Measurements from ENCODE around the gene MYO7A. TPM values are rescaled to one million over a fixed set of nuclear protein-coding genes. Genes with fewer than 3 reads are reported as not detected.
A peak's percentile ranks its signal among the peaks of the same experiment; 100 is the strongest.

MYO7A gene
- total RNA-seq: 0.27 TPM

DNA sequence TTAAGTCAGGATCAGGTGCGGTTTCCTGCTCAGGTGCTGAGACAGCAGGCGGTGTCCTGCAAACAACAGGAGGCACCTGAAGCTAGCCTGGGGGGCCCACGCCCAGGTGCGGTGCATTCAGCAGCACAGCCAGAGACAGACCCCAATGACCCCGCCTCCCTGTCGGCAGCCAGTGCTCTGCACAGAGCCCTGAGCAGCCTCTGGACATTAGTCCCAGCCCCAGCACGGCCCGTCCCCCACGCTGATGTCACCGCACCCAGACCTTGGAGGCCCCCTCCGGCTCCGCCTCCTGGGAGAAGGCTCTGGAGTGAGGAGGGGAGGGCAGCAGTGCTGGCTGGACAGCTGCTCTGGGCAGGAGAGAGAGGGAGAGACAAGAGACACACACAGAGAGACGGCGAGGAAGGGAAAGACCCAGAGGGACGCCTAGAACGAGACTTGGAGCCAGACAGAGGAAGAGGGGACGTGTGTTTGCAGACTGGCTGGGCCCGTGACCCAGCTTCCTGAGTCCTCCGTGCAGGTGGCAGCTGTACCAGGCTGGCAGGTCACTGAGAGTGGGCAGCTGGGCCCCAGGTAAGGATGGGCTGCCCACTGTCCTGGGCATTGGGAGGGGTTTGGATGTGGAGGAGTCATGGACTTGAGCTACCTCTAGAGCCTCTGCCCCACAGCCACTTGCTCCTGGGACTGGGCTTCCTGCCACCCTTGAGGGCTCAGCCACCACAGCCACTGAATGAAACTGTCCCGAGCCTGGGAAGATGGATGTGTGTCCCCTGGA, at the start of gene MYO7A:
TSS of gene MYO7A (plus strand) at position 327 of the 772 bp plus-strand sequence. CDS start 2,389 bp downstream, outside the sequence.
- no peak for DNase-seq (ENCODE audit: low read depth in 2 of 3, low spot score in 2 of 3)

DNA sequence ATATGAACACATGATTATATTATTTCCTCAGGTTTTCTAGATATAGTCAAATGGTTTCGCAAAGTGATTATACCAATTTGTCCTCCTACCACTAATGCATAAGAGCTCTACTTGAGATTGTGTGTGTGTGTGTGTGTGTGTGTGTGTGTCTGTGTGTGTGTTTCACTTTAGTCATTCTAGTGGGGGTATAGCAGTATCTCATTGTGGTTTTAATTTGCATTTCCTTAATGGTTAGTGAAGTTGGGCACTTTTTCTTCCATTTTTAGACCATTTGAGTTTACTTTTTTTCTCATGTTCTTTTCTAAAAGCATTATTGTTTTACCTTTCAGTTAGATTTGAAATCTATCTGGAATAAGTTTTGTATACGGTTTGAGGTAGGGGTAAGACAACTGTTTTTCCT, 48.4 kb upstream of the MYO7A start:
- no peak for DNase-seq (ENCODE audit: low read depth in 2 of 3, low spot score in 2 of 3)

GRCh38 chr11:77080643-77081210, 47.3 kb upstream of the MYO7A start:
- no peak for DNase-seq (ENCODE audit: low read depth in 2 of 3, low spot score in 2 of 3)

DNA sequence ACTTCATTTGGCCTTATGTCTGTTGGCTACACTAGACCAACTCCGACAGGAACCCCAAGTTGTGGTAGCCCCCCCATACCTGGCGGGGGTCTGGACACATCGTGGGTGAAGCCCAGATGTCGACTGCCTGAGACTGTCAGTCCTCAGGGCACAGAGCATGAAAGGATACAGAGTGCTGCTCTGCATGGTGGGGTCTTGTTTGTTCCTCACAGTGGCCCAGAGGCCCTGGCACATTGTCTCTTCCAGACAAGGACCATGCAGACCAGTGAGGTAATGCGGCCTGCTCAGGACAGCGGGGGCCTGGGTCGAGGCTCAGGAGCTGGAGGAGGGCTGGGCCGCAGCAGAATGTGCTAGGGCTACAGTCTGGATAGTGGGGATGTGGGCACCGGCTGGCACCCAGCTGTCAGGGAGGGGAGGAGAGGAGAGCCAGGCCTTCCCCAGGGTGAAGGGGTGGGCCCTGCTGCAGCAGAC, 46.6 kb upstream of the MYO7A start:
- no peak for DNase-seq (ENCODE audit: low read depth in 2 of 3, low spot score in 2 of 3)

DNA sequence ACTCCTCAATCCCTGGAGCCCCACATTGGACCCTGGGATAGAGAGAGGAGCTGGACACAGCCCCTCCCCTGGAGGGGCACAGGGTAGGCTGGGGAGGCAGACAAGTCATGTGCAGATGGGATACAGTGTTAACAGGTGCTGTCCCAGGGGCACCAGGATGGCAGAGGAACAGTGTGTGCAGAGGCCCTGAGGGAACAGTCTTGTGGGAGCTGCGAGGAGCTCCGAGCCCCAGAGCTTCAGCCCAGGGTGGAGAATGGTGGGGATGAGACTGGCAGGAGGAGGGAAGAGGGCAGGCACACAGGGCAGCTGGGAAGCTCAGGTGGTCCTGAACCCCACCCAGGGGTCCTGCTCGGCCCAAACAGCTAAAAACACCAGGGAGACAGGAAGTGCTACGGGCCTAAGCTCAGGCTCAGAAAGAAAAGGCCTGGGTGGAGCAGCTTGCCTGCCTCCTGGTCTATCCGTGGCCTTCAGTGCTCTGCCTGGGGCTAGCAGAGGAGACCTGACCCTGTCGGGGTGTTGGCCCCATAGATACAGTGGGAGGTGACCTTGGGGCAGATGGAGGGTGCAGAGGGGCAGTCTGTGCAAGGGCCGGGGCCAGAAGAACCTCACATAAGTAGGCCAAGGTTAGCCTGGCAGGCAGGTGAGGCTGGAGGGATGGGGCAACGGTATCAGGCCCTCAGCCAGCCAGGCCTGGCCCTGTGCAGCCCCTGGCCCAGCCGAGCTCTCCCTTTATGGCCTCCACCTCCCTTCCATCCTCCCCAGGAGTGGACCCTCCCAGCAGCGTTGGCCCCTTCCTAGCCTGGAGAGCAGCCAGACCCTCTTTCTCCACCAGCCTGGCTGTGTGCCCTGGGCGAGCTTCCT, 45.8 kb upstream of the MYO7A start:
- DNase-seq (ENCODE audit: low read depth in 2 of 3, low spot score in 2 of 3): no peak

- peak in 2 of 3 donors; percentile 55 to 72 for DNase-seq (ENCODE audit: low read depth in 2 of 3, low spot score in 2 of 3)
Measured at GRCh38 chr11:77082838-77083565, 45.0 kb upstream of the MYO7A start.

GRCh38 chr11:77083566-77084245, 44.3 kb upstream of the MYO7A start:
- no peak for DNase-seq (ENCODE audit: low read depth in 2 of 3, low spot score in 2 of 3)

GRCh38 chr11:77084581-77085191, 43.4 kb upstream of the MYO7A start:
- no peak for DNase-seq (ENCODE audit: low read depth in 2 of 3, low spot score in 2 of 3)

DNA sequence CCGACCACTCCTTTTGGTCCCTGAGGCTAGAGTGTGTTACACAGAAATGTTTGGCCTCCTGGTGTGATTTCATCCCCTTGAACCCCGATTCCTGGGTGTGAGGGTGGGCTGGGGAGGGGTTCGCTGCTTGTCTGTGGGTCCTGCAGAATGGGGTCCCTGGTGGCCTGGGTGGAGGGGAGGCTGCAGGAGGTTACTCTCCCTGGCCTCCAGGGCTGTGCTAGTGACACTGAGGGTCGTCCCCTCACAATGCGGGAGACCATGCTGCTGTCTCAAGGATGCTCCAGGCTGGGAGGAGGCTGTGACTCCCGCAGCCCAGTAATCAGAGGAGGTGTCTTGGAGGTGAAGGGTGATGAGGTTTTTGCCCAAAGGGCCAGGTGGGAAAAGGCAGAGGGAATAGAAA, 42.4 kb upstream of the MYO7A start:
- no peak for DNase-seq (ENCODE audit: low read depth in 2 of 3, low spot score in 2 of 3)

DNA sequence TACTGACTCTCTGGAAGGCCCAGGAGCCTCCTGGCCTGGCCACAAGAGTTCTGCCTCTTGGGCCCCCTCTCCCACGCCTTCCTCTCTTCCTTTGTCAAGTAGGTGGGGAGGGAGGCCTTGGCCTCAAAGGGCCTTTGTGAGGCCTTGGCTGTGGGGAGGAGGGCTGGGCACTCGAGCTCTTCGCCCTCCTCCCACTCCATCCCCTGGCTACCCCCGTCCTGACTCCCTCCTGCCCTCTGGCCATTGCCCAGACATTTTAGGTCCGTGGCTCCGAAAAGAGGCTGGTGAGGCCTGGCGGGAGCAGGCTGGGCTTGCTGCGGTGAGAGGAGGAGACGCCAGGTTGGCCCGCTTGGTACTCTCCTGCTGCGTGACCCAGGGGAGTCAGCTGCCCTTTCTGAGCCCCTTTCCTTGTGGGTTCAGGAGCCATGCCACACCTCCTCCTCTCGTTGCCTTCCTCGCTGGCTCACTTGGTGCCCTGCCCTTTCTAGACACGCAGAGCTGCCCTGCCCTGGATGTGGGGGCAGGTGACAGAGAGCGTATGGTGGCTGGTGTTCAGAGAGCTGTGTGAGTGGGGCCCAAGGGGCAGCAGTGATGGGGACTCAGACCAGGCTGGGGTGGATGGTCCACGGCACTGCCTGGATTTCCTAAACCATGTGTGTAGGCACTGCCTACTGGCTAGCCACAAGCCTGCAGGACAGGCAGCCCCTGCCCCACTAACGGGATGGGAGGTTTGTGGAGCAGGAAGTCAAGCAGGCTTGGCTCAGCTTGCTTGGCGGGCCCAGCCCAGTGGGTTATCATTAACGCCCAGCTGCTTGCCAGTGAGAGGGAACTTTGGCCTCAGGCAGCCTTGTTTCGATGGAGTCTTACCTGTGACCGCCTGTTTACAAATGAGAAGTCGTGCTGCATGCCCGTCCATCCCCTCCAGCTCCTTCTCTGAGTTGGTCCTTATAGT, 41.2 kb upstream of the MYO7A start:
- DNase-seq (ENCODE audit: low read depth in 2 of 3, low spot score in 2 of 3): no peak

DNA sequence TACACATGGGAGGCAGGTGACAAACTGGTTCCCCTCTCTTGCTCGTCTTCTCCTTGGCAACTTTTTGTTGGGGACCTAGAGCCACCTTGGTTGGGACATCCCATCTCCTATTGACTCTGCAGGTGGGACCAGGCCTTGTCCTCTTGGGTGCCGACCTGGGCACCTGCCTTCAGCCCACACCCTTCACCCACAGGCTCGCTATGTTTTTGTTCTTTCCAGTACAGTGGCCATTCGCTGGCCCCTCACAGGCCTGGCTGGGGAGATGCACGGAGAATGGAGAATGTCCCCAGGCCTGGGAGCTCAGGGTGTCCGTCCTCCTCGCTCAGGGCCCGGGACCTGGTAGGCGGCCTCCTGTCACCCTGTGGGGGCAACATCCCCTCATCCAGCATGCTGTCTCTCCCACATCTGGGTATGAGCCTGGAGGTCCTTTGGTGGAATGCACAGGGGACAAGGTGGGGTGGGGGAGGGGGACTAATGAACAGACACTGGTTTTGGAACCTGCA, 40.3 kb upstream of the MYO7A start:
- no peak for DNase-seq (ENCODE audit: low read depth in 2 of 3, low spot score in 2 of 3)

- DNase-seq (ENCODE audit: low read depth in 2 of 3, low spot score in 2 of 3): no peak
Measured at GRCh38 chr11:77088236-77089003, 39.6 kb upstream of the MYO7A start.

DNA sequence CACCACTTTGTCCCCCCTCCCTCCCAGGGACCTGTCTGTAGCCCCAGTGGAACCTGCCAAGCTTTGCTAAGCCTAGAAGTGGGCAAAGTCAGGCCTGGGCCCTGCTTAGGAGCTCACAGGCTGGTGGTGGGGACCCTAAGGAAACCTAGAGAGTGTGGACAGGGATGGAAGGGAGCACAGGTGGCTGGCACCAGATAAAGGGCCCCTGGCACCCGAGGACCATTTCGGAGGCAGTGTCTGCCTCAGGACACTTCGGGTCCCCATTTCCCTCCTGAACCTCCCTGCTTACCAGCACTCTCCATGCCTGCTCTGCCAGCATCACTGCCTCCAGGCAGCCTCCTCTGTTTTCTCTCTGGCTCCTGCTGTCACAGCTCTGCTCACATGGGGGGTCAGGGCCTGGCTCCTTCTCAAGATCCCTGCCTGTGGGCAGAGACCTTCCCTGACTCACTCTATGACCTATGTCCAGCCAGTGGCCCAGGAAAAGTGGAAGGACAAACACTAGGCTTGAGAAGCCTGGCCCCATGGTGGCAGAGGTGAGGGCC, 39.0 kb upstream of the MYO7A start:
- no peak for DNase-seq (ENCODE audit: low read depth in 2 of 3, low spot score in 2 of 3)

DNA sequence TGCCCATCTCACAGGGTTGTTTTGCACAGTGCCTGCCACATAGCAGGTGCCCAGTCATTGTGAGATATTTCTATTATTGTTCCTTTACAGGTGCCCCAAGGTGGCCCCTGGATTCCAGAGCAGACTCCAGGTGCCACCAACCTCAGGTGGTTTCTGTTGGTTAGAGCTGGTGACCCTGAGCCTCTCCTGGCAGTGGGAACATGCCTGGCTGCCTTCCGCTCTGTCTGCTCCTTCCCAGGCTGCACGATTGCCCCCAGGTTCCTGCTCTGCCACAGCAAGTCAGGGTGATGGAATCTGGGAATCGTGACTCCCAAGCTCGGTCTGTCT, 38.0 kb upstream of the MYO7A start:
- DNase-seq (ENCODE audit: low read depth in 2 of 3, low spot score in 2 of 3): no peak

DNA sequence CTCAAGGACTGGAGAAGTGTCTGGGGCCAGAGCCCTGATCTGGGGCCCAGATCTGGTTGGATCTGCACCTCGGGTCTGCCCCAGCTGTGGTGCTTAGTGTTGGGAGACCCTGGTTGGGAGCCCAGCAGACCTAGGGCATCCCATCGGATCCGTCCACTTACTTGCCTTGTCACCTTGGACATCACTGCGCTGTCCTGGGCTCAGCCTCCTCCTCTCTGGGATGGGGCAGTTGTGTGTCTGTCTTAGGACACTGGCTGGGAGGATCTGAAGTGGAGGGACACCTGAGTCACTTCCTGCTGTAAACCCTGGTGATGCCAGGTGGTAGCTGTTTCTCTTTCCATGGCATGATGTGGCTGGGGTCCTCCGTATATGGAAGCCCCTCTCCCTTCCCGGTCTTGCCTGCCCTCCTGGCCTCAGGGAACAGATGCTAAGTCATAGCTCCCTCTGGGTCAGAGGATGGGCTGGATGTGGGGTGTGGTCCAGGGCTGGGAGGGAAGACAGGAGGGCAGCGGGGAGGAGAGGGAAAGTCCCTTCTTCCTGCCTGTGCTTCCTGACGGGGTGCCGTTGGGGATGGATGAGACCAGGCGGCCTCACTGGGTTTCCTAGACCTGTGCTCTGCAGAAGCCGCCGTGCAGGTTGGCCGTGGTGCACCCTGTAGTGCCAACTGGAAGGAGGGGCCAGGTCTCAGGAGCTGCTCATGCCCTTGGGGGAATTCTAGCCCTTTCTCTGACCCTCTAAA, 37.5 kb upstream of the MYO7A start:
- DNase-seq (ENCODE audit: low read depth in 2 of 3, low spot score in 2 of 3): no peak

DNA sequence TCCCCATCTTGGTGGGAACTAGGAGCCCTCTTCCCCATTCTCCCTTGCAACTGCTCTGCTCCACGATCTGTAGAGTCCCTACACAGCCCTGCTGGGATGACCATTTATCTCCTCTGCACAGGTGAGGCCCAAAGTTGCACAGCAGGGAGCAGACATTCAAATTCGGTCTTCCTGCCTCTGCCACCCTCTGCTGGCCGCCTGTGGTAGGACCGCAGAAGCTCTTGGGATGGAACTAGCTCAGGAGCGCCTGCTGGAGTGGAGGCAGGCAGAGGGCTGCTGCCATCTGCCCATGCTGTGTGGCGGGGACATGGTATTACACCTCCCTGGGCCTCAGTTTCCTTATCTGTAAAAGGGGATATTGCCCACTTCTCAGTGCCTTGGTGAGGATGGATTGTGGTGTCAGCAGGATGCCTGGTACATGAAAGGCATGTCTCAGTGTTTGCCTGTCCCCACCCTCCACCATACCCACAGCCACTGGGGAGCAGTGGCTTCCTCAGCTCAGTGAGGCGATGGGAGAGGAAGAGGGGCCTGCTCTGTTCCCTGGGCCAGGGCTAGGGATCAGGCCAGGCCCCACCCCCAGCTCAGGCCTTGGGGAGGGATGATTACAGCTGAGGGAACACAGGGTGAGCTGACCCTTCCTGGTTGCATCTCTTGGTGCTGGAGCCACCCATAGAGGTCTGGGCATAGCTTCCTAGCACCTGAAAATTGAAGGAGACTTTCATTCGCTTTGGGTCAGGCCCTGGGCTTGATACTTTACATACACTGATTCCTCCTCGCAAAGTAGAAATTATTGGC, 36.7 kb upstream of the MYO7A start:
- DNase-seq (ENCODE audit: low read depth in 2 of 3, low spot score in 2 of 3): peak; percentile 51 to 79 (median 66)

All from hematopoietic multipotent progenitor cell (in vitro differentiated cells).